Karpas-422 (cell line): ENCODE results near the gene PRDM16. TPM values are rescaled to one million over a fixed set of nuclear protein-coding genes. Genes with fewer than 3 reads are reported as not detected.

Experiments
- DNase-seq: peaks from one replicate; pipeline ENCODE4 v3.0.0-alpha.2; 2015
- H2AFZ ChIP-seq: fragments of 200-600 bp; sonication (generic); 2 replicates; pipeline ENCODE4 v1.6.1; 2014; ENCODE audit warnings: antibody characterized with exemption, low read length, mixed read lengths
- H3K27ac ChIP-seq: fragments of 200-600 bp; sonication (generic); 2 replicates; pipeline ENCODE4 v1.5.1; 2014; ENCODE audit warnings: mild to moderate bottlenecking, low read length, moderate library complexity
- H3K27me3 ChIP-seq: fragments of 200-600 bp; sonication (generic); 2 replicates; pipeline ENCODE4 v1.6.1; 2014; ENCODE audit warnings: low read length, mixed read lengths
- H3K36me3 ChIP-seq: fragments of 200-600 bp; sonication (generic); 2 replicates; pipeline ENCODE4 v1.6.1; 2014; ENCODE audit warnings: low read length, mixed read lengths; ENCODE audit not compliant: insufficient read depth
- H3K4me1 ChIP-seq: fragments of 200-600 bp; sonication (generic); 2 replicates; pipeline ENCODE4 v1.6.1; 2014; ENCODE audit warnings: mild to moderate bottlenecking, low read length, mixed read lengths
- H3K4me2 ChIP-seq: fragments of 200-600 bp; sonication (generic); 2 replicates; pipeline ENCODE4 v1.6.1; 2014; ENCODE audit warnings: low read length, low read depth, mild to moderate bottlenecking; ENCODE audit not compliant: poor library complexity, severe bottlenecking
- H3K4me3 ChIP-seq: fragments of 200-600 bp; sonication (generic); 2 replicates; pipeline ENCODE4 v1.5.1; 2014; ENCODE audit warnings: mild to moderate bottlenecking, antibody characterized with exemption, low read length, mixed read lengths
- H3K79me2 ChIP-seq: fragments of 200-600 bp; sonication (generic); 2 replicates; pipeline ENCODE4 v1.6.1; 2014; ENCODE audit warnings: mild to moderate bottlenecking, low read length, mixed read lengths
- H3K9ac ChIP-seq: fragments of 200-600 bp; sonication (generic); 2 replicates; pipeline ENCODE4 v1.6.0; 2014; ENCODE audit warnings: low read length
- H3K9me2 ChIP-seq: fragments of 200-600 bp; sonication (generic), shearing (Covaris generic); replicated peaks from 2 replicates; pipeline ENCODE4 v1.6.0; 2014; ENCODE audit warnings: mild to moderate bottlenecking, low read length, moderate library complexity; ENCODE audit not compliant: insufficient read depth
- H3K9me3 ChIP-seq: fragments of 300-700, 200-600 bp; sonication (generic); 2 replicates; pipeline ENCODE4 v1.6.1; 2014; ENCODE audit warnings: low read length, mixed read lengths
- H4K20me1 ChIP-seq: fragments of 200-600 bp; sonication (generic); 2 replicates; pipeline ENCODE4 v1.6.1; 2014; ENCODE audit warnings: mild to moderate bottlenecking, antibody characterized with exemption, low read length, low read depth; ENCODE audit not compliant: insufficient read depth
- total RNA-seq: library from RNA; depleted of rRNA; stranded (reverse); fragments of >200 nt; shearing (Covaris generic); gene quantifications from 2 replicates; pipeline ENCODE4 v1.2.3, GENCODE V29; 2014; ENCODE audit warnings: low replicate concordance

Gene PRDM16
- total RNA-seq, 1 experiment from 2014 or later = not detected

- no peaks in the 10 kb centered on the region for H4K20me1 ChIP-seq
- no peaks in the 10 kb centered on the region for H3K4me1 ChIP-seq
- no peaks in the 10 kb centered on the region for H3K27me3 ChIP-seq
- H3K4me2 ChIP-seq = no peak overlapping the region
- no peak overlapping the region for H3K27ac ChIP-seq
- H3K9me3 ChIP-seq = no peaks in the 10 kb centered on the region
- H3K79me2 ChIP-seq = no peaks in the 10 kb centered on the region
- no peak overlapping the region for H3K4me3 ChIP-seq
- no peak overlapping the region for H2AFZ ChIP-seq
- H3K9me2 ChIP-seq = no peaks in the 10 kb centered on the region
- H3K9ac ChIP-seq = no peak overlapping the region
- H3K36me3 ChIP-seq = no peaks in the 10 kb centered on the region
- DNase-seq = no peak
Observed at GRCh38 chr1:3296826-3297225, 227.8 kb downstream of the PRDM16 start.

- H3K79me2 ChIP-seq = no peaks in the 10 kb centered on the region
- H3K9me2 ChIP-seq = no peaks in the 10 kb centered on the region
- H3K4me1 ChIP-seq = no peaks in the 10 kb centered on the region
- H3K27ac ChIP-seq = no peak overlapping the region
- H2AFZ ChIP-seq = no peak overlapping the region
- no peak overlapping the region for H3K4me3 ChIP-seq
- no peaks in the 10 kb centered on the region for H4K20me1 ChIP-seq
- no peak overlapping the region for H3K9ac ChIP-seq
- no peak overlapping the region for H3K4me2 ChIP-seq
- DNase-seq = no peak
- no peaks in the 10 kb centered on the region for H3K9me3 ChIP-seq
- no peaks in the 10 kb centered on the region for H3K27me3 ChIP-seq
- no peaks in the 10 kb centered on the region for H3K36me3 ChIP-seq
Observed at GRCh38 chr1:3297756-3298155, 228.8 kb downstream of the PRDM16 start.

- no peaks in the 10 kb centered on the region for H3K9me3 ChIP-seq
Observed at GRCh38 chr1:3298197-3298596, 229.2 kb downstream of the PRDM16 start.

GRCh38 chr1:3304246-3304645, 235.2 kb downstream of the PRDM16 start:
- H3K9me2 ChIP-seq = no peaks in the 10 kb centered on the region
- no peaks in the 10 kb centered on the region for H3K27me3 ChIP-seq
- H3K9ac ChIP-seq = no peak overlapping the region
- no peak overlapping the region for H3K27ac ChIP-seq
- no peak for DNase-seq
- no peaks in the 10 kb centered on the region for H3K4me1 ChIP-seq
- H3K79me2 ChIP-seq = no peaks in the 10 kb centered on the region
- H3K4me2 ChIP-seq = no peak overlapping the region
- no peak overlapping the region for H3K4me3 ChIP-seq
- no peaks in the 10 kb centered on the region for H4K20me1 ChIP-seq
- H2AFZ ChIP-seq = no peak overlapping the region
- no peaks in the 10 kb centered on the region for H3K36me3 ChIP-seq
- no peaks in the 10 kb centered on the region for H3K9me3 ChIP-seq

More at GRCh38 chr1:3298197-3298596, 229.2 kb downstream of the PRDM16 start:
- H2AFZ ChIP-seq = no peak overlapping the region
- H3K27ac ChIP-seq = no peak overlapping the region
- H3K4me1 ChIP-seq = no peaks in the 10 kb centered on the region
- H3K4me2 ChIP-seq = no peak overlapping the region
- H3K27me3 ChIP-seq = no peaks in the 10 kb centered on the region
- H3K79me2 ChIP-seq = no peaks in the 10 kb centered on the region
- H3K9ac ChIP-seq = no peak overlapping the region
- no peaks in the 10 kb centered on the region for H3K36me3 ChIP-seq
- no peak for DNase-seq
- no peak overlapping the region for H3K4me3 ChIP-seq
- H4K20me1 ChIP-seq = no peaks in the 10 kb centered on the region
- no peaks in the 10 kb centered on the region for H3K9me2 ChIP-seq

- Histone ChIP-seq H3K79me2 (no peaks in the 10 kb centered on the region), H4K20me1 (no peaks in the 10 kb centered on the region), H3K9me2 (no peaks in the 10 kb centered on the region), H3K4me3 (no peak overlapping the region), H3K27me3 (no peaks in the 10 kb centered on the region), H3K4me2 (no peak overlapping the region), H2AFZ (no peak overlapping the region), H3K36me3 (no peaks in the 10 kb centered on the region), H3K27ac (no peak overlapping the region), H3K9ac (no peak overlapping the region), H3K4me1 (no peaks in the 10 kb centered on the region), H3K9me3 (no peaks in the 10 kb centered on the region)
- no peak for DNase-seq
Observed at GRCh38 chr1:3304692-3305091, 235.7 kb downstream of the PRDM16 start.

- H2AFZ ChIP-seq = no peak overlapping the region
- no peaks in the 10 kb centered on the region for H3K9me2 ChIP-seq
- H3K79me2 ChIP-seq = no peaks in the 10 kb centered on the region
- no peaks in the 10 kb centered on the region for H3K36me3 ChIP-seq
- H4K20me1 ChIP-seq = no peaks in the 10 kb centered on the region
- H3K4me1 ChIP-seq = no peaks in the 10 kb centered on the region
- H3K4me3 ChIP-seq = no peak overlapping the region
- no peak overlapping the region for H3K9ac ChIP-seq
- no peaks in the 10 kb centered on the region for H3K27me3 ChIP-seq
- H3K9me3 ChIP-seq = no peaks in the 10 kb centered on the region
- H3K4me2 ChIP-seq = no peak overlapping the region
- no peak overlapping the region for H3K27ac ChIP-seq
- DNase-seq = no peak
Observed at GRCh38 chr1:3305156-3305555, 236.2 kb downstream of the PRDM16 start.

GRCh38 chr1:3306583-3307291, 237.7 kb downstream of the PRDM16 start:
- H3K4me2 ChIP-seq = no peak overlapping the region
- no peaks in the 10 kb centered on the region for H3K9me2 ChIP-seq
- H3K9me3 ChIP-seq = no peaks in the 10 kb centered on the region
- H3K4me3 ChIP-seq = no peak overlapping the region
- H2AFZ ChIP-seq = no peak overlapping the region
- H3K36me3 ChIP-seq = no peaks in the 10 kb centered on the region
- no peak overlapping the region for H3K27ac ChIP-seq
- no peaks in the 10 kb centered on the region for H4K20me1 ChIP-seq
- no peaks in the 10 kb centered on the region for H3K4me1 ChIP-seq
- no peaks in the 10 kb centered on the region for H3K27me3 ChIP-seq
- no peak for DNase-seq
- no peak overlapping the region for H3K9ac ChIP-seq
- no peaks in the 10 kb centered on the region for H3K79me2 ChIP-seq

- Histone ChIP-seq H2AFZ (no peak overlapping the region), H3K79me2 (no peaks in the 10 kb centered on the region), H3K4me1 (no peaks in the 10 kb centered on the region), H3K9me3 (no peaks in the 10 kb centered on the region), H3K27ac (no peak overlapping the region), H3K27me3 (no peaks in the 10 kb centered on the region), H4K20me1 (no peaks in the 10 kb centered on the region), H3K4me2 (no peak overlapping the region), H3K36me3 (no peaks in the 10 kb centered on the region), H3K9me2 (no peaks in the 10 kb centered on the region), H3K9ac (no peak overlapping the region), H3K4me3 (no peak overlapping the region)
- no peak for DNase-seq
Observed at GRCh38 chr1:3307359-3307758, 238.4 kb downstream of the PRDM16 start.
